H1 (cell line): ENCODE data around the gene CDH7. TPM values are rescaled to one million over a fixed set of nuclear protein-coding genes. Genes with fewer than 3 reads are reported as not detected.
A peak's percentile ranks its signal among the peaks of the same experiment; 100 is the strongest.

Experiments
- CTCF ChIA-PET: fragments of 300-600 bp; sonication (Branson Sonifier 250); formaldehyde crosslinking; loops from one replicate; lab custom pipeline; 2021; ENCODE audit not compliant: partially characterized antibody; lab: Charles Lee
- POLR2A ChIA-PET: fragments of 300-600 bp; sonication (Branson Sonifier 250); formaldehyde crosslinking; loops from one replicate; lab custom pipeline; 2021; ENCODE audit warnings: inconsistent platforms; ENCODE audit not compliant: partially characterized antibody; lab: Charles Lee
- DNase-seq, 2 experiments: peaks; one replicate each; pipeline versions ENCODE4 v3.0.0 to v3.0.0-alpha.2; 2010 to 2022; ENCODE audit warnings: low spot score in 2 of 2, low read depth in 1 of 2, mixed read lengths in 1 of 2
- FAIRE-seq: peaks from 2 replicates; lab custom pipeline; 2011; peaks lifted over from hg19 to GRCh38; lab: Jason Lieb, UNC
- H2AFZ ChIP-seq: 2 replicates; pipeline ENCODE4 v1.8.1; 2012; ENCODE audit warnings: low read length, inconsistent platforms
- H2AK5ac ChIP-seq: 2 replicates; pipeline ENCODE4 v1.6.1; 2013; ENCODE audit warnings: low read depth, low read length
- H2BK120ac ChIP-seq: replicated peaks from 2 replicates; pipeline ENCODE3; 2013; ENCODE audit warnings: low read depth, low read length, inconsistent platforms
- H2BK12ac ChIP-seq: 2 replicates; pipeline ENCODE4 v1.6.1; 2013; ENCODE audit warnings: low read depth, low read length
- H2BK15ac ChIP-seq: 2 replicates; pipeline ENCODE4 v1.6.1; 2013; ENCODE audit warnings: low read length
- H2BK20ac ChIP-seq: 2 replicates; pipeline ENCODE4 v1.6.1; 2013; ENCODE audit warnings: low read length
- H2BK5ac ChIP-seq: 2 replicates; pipeline ENCODE4 v1.6.1; 2013; ENCODE audit warnings: low read depth, low read length
- H3K14ac ChIP-seq: 2 replicates; pipeline ENCODE4 v1.6.1; 2013; ENCODE audit warnings: inconsistent platforms; ENCODE audit not compliant: insufficient read length
- H3K18ac ChIP-seq: 2 replicates; pipeline ENCODE4 v1.6.1; 2013; ENCODE audit warnings: low read length; ENCODE audit errors: extremely low read depth
- H3K23ac ChIP-seq: 2 replicates; pipeline ENCODE4 v1.6.1; 2013; ENCODE audit warnings: inconsistent platforms; ENCODE audit not compliant: insufficient read length
- H3K23me2 ChIP-seq: 2 replicates; pipeline ENCODE4 v1.6.1; 2013; ENCODE audit warnings: low read depth, low read length
- H3K27ac ChIP-seq: 2 replicates; pipeline ENCODE4 v1.6.1; 2011; ENCODE audit warnings: low read depth, low read length, inconsistent platforms
- H3K27me3 ChIP-seq, 4 experiments: replicated peaks in 1 of 4; 1 replicate in 1 of 4; 2 replicates in 3 of 4; pipeline versions ENCODE4 v1.6.1 to v1.8.1; 2011 to 2013; ENCODE audit warnings: low read length in 3 of 4, mild to moderate bottlenecking in 3 of 4, inconsistent platforms in 2 of 4, mixed read lengths in 2 of 4, moderate library complexity in 1 of 4; ENCODE audit not compliant: control insufficient read depth in 3 of 4, insufficient read depth in 3 of 4; ENCODE audit errors: extremely low read depth in 1 of 4
- H3K36me3 ChIP-seq, 4 experiments: 2 replicates each; pipeline versions ENCODE4 v1.6.1 to v1.8.1; 2011 to 2013; ENCODE audit warnings: mild to moderate bottlenecking in 4 of 4, low read length in 3 of 4, moderate library complexity in 2 of 4, control low read depth in 1 of 4, inconsistent platforms in 1 of 4; ENCODE audit not compliant: insufficient read depth in 4 of 4, control insufficient read depth in 2 of 4
- H3K4ac ChIP-seq: replicated peaks from 2 replicates; pipeline ENCODE3; 2013; ENCODE audit warnings: low read length, low read depth, mixed read lengths, inconsistent platforms; ENCODE audit not compliant: insufficient read length
- H3K4me1 ChIP-seq, 4 experiments: replicated peaks in 1 of 4; 1 replicate in 1 of 4; 2 replicates in 3 of 4; pipeline versions ENCODE4 v1.6.1 to v1.8.1; 2011 to 2013; ENCODE audit warnings: low read length in 3 of 4, inconsistent platforms in 2 of 4, mixed read lengths in 1 of 4; ENCODE audit not compliant: insufficient read depth in 4 of 4, control insufficient read depth in 3 of 4
- H3K4me2 ChIP-seq, 2 experiments: 2 replicates each; pipeline versions ENCODE4 v1.6.1 to v1.8.1; 2011 to 2013; ENCODE audit warnings: low read depth in 2 of 2, low read length in 2 of 2, control low read depth in 1 of 2, inconsistent platforms in 1 of 2, mild to moderate bottlenecking in 1 of 2; ENCODE audit not compliant: insufficient read depth in 1 of 2
- H3K4me3 ChIP-seq, 4 experiments: fragments of 200-600, 300-600 bp in 1 of 4; sonication (generic), shearing (Covaris generic), sonication (Bioruptor Twin) in 1 of 4; 2 replicates each; pipeline versions ENCODE4 v1.5.1 to v1.8.1; 2011 to 2016; ENCODE audit warnings: low read length in 4 of 4, low read depth in 3 of 4, control low read depth in 2 of 4, inconsistent platforms in 2 of 4, mild to moderate bottlenecking in 2 of 4, mixed read lengths in 1 of 4, moderate library complexity in 1 of 4; ENCODE audit not compliant: insufficient read depth in 2 of 4; ENCODE audit errors: extremely low read depth in 1 of 4
- H3K56ac ChIP-seq: replicated peaks from 2 replicates; pipeline ENCODE3; 2013; ENCODE audit warnings: low read depth, mild to moderate bottlenecking, mixed read lengths, low read length, inconsistent platforms; ENCODE audit not compliant: insufficient read length
- H3K79me1 ChIP-seq: 2 replicates; pipeline ENCODE4 v1.6.1; 2013; ENCODE audit warnings: low read depth, low read length, control low read depth
- H3K79me2 ChIP-seq, 2 experiments: 2 replicates each; pipeline versions ENCODE4 v1.6.1 to v1.8.1; 2012 to 2013; ENCODE audit warnings: low read length in 2 of 2, mild to moderate bottlenecking in 2 of 2, inconsistent platforms in 1 of 2; ENCODE audit not compliant: insufficient read depth in 2 of 2, control insufficient read depth in 1 of 2
- H3K9ac ChIP-seq, 4 experiments: replicated peaks in 1 of 4; 1 replicate in 1 of 4; 2 replicates in 3 of 4; pipeline versions ENCODE4 v1.6.1 to v1.8.1; 2011 to 2013; ENCODE audit warnings: low read depth in 3 of 4, low read length in 3 of 4, control low read depth in 2 of 4, mild to moderate bottlenecking in 2 of 4, moderate library complexity in 2 of 4, inconsistent platforms in 1 of 4; ENCODE audit errors: extremely low read depth in 1 of 4
- H3K9me3 ChIP-seq, 2 experiments: 2 replicates each; pipeline versions ENCODE4 v1.6.1 to v1.8.1; 2012 to 2013; ENCODE audit warnings: mild to moderate bottlenecking in 2 of 2, moderate library complexity in 2 of 2, control low read depth in 1 of 2, inconsistent platforms in 1 of 2, low read depth in 1 of 2, low read length in 1 of 2, mixed read lengths in 1 of 2; ENCODE audit not compliant: insufficient read depth in 2 of 2
- H4K20me1 ChIP-seq, 2 experiments: replicated peaks in 1 of 2; 2 replicates each; pipeline versions ENCODE3 to v1.8.1; 2011 to 2013; ENCODE audit warnings: inconsistent platforms in 2 of 2, low read length in 2 of 2, mild to moderate bottlenecking in 1 of 2; ENCODE audit not compliant: insufficient read depth in 2 of 2, control insufficient read depth in 1 of 2
- H4K5ac ChIP-seq: 2 replicates; pipeline ENCODE4 v1.6.1; 2013; ENCODE audit warnings: low read length, low read depth, mixed read lengths, inconsistent platforms; ENCODE audit not compliant: insufficient read length
- H4K8ac ChIP-seq: 2 replicates; pipeline ENCODE4 v1.8.0; 2013; ENCODE audit warnings: mild to moderate bottlenecking, moderate library complexity, low read length, inconsistent platforms; ENCODE audit not compliant: insufficient read depth; ENCODE audit errors: extremely low read depth
- H4K91ac ChIP-seq: replicated peaks from 2 replicates; pipeline ENCODE3; 2013; ENCODE audit warnings: low read length, mixed read lengths, inconsistent platforms; ENCODE audit not compliant: insufficient read length
- ASH2L ChIP-seq: fragments of 200-600, 300-600 bp; sonication (generic); IDR thresholded peaks from one replicate; pipeline ENCODE4 v1.7.1; 2017; ENCODE audit warnings: low read length
- CTBP2 ChIP-seq: IDR thresholded peaks from 2 replicates; pipeline ENCODE4 v1.7.0; 2011; ENCODE audit warnings: borderline replicate concordance, mild to moderate bottlenecking, moderate library complexity, mixed read lengths, low read length; ENCODE audit not compliant: insufficient read depth, insufficient read length
- FOSL1 ChIP-seq: IDR thresholded peaks from 2 replicates; pipeline ENCODE4 v1.6.1; 2011; ENCODE audit warnings: mild to moderate bottlenecking, low read depth, low read length, moderate library complexity; ENCODE audit not compliant: insufficient read depth
- GABPA ChIP-seq: IDR thresholded peaks from 2 replicates; pipeline ENCODE4 v1.6.1; 2011; ENCODE audit warnings: mild to moderate bottlenecking, low read length, moderate library complexity, borderline replicate concordance; ENCODE audit not compliant: insufficient read depth
- RXRA ChIP-seq: IDR thresholded peaks from 2 replicates; pipeline ENCODE4 v1.6.1; 2011; ENCODE audit warnings: low read depth, mild to moderate bottlenecking, low read length, moderate library complexity; ENCODE audit not compliant: insufficient read depth
- SIN3A ChIP-seq, 2 experiments: IDR thresholded peaks in 1 of 2; conservative IDR thresholded peaks in 1 of 2; 2 replicates each; pipeline ENCODE4 v1.6.1; 2011 to 2012; ENCODE audit warnings: low read length in 2 of 2, improper control_type of control experiment in 1 of 2, low read depth in 1 of 2, mild to moderate bottlenecking in 1 of 2
- SRF ChIP-seq: IDR thresholded peaks from 2 replicates; pipeline ENCODE4 v1.6.1; 2011; ENCODE audit warnings: mild to moderate bottlenecking, low read depth, low read length, moderate library complexity
- TAF7 ChIP-seq: optimal IDR thresholded peaks from 2 replicates; pipeline ENCODE3; 2011; ENCODE audit warnings: low read depth, mild to moderate bottlenecking, inconsistent platforms, low read length, moderate library complexity, borderline replicate concordance
- YY1 ChIP-seq: IDR thresholded peaks from 2 replicates; pipeline ENCODE4 v1.6.1; 2011; ENCODE audit warnings: low read depth, mild to moderate bottlenecking, low read length
- WGBS, 2 experiments: shearing (Covaris generic) in 1 of 2; methylation state at CpG; one replicate each; pipeline versions ENCODE4 v1.1.6 to v1.1.7; 2013 to 2015; ENCODE audit warnings: low lambda C conversion rate in 2 of 2, mixed read lengths in 2 of 2, inconsistent platforms in 1 of 2, low coverage in 1 of 2, missing lambda C conversion rate in 1 of 2; ENCODE audit not compliant: insufficient replicate concordance in 2 of 2, insufficient coverage in 1 of 2, insufficient read length in 1 of 2; ENCODE audit errors: extremely low coverage in 1 of 2, missing lambda C conversion rate in 1 of 2; 5-methylcytosine and 5-hydroxymethylcytosine counted together
- polyA plus RNA-seq, 7 experiments: library from polyadenylated mRNA; depleted of rRNA in 3 of 7; stranded (reverse) in 5 of 7; unstranded in 2 of 7; fragments of >200 nt in 5 of 7; fragments of 200-250 nt in 2 of 7; gene quantifications; 1 replicate in 5 of 7; 2 replicates in 1 of 7; 4 replicates in 1 of 7; pipeline versions ENCODE4 v1.2.1 to v1.2.3, GENCODE V29; 2011 to 2013; ENCODE audit warnings: missing spikeins in 2 of 7, mixed read lengths in 2 of 7
- total RNA-seq: library from RNA; stranded (reverse); fragmentation: NEBNext Ultra II Directional; extraction: Animal tissue kit (Norgen Biotek cat#: 25700); gene quantifications from 2 replicates; pipeline ENCODE4 v1.2.1, GENCODE V29; 2021
- TF ChIP-seq, protein P1 (sequence below): IDR thresholded peaks from 2 replicates; pipeline ENCODE4 v1.6.1; 2012; ENCODE audit warnings: inconsistent platforms

Gene CDH7
- total and polyA plus RNA-seq, 2 of the 8 experiments (the other 6 are each of a cell fraction or from before 2014, with no cell fraction given), result 1.00 to 1.5 TPM

DNA sequence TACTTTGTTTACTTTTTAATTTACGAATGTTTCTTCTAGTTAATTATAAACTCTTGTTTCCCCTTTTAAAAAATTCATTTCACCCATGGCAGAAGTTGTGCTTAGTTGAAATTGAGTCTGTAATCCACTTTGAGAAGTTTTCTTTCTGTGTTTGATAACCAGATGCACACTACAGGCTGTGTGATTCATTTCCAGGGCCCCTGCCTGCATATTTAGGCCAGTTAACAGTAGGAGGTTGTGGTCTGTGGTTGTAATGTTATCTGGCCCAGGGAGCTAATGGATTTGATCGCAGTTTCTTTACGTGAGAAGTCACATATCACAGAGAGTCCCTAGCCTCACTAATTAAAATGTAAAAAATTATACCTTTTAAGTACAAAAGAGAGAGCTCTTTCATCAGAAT lies 3.3 kb downstream of the CDH7 start:
- no peak overlapping the region for H2BK15ac ChIP-seq
- H3K56ac ChIP-seq, result no peak overlapping the region
- H3K18ac ChIP-seq, result no peak overlapping the region
- H3K4ac ChIP-seq, result no peak overlapping the region
- peaks cover 0 to 9% (median 3%) of the 10 kb centered on the region in 4 experiments; a peak in 4 of 7 replicates for H3K4me1 ChIP-seq
- H2AFZ ChIP-seq, result no peak overlapping the region
- H2BK120ac ChIP-seq, result no peak overlapping the region
- H3K79me1 ChIP-seq, result no peaks in the 10 kb centered on the region
- H3K9me3 ChIP-seq, result no peaks in the 10 kb centered on the region
- H4K5ac ChIP-seq, result no peak overlapping the region
- H3K36me3 ChIP-seq, result no peaks in the 10 kb centered on the region
- no peak overlapping the region for H3K14ac ChIP-seq
- 49% methylated on average over 3 of the region's 3 CpGs; no CpG with 5 or more reads in 1 of the 2 experiments for WGBS, 2 experiments
- H2BK12ac ChIP-seq, result no peak overlapping the region
- no peak overlapping the region for H3K4me3 ChIP-seq
- no peak overlapping the region for H2AK5ac ChIP-seq
- FAIRE-seq, result no peak
- POLR2A ChIA-PET, result no interaction called here
- no peak for DNase-seq
- no peak overlapping the region for H2BK5ac ChIP-seq
- peak overlapping the region in 1 of 2 experiments; percentile 18; a peak in 1 of 4 replicates for H3K4me2 ChIP-seq
- no peak overlapping the region for H3K23ac ChIP-seq
- no peaks in the 10 kb centered on the region for H3K79me2 ChIP-seq
- peaks cover 9 to 28% (median 14%) of the 10 kb centered on the region in 4 experiments for H3K27me3 ChIP-seq
- H4K8ac ChIP-seq, result no peak overlapping the region
- H2BK20ac ChIP-seq, result no peak overlapping the region
- H3K27ac ChIP-seq, result no peak overlapping the region
- TF ChIP-seq FOSL1, result no peak
- no peak for TF ChIP-seq SIN3A (conservative IDR thresholded peaks at IDR 0.05 in 1 of 2, IDR thresholded peaks at IDR 0.05 in 1 of 2; ENCODE audit: low read depth in 1 of 2, low read length in 2 of 2)
- no peak for TF ChIP-seq ASH2L
- no peak for TF ChIP-seq GABPA
- TF ChIP-seq RXRA, result no peak
- no peak for TF ChIP-seq SRF
- TF ChIP-seq CTBP2, result no peak
- no peak for TF ChIP-seq YY1
- TF ChIP-seq TAF7, result no peak
- TF ChIP-seq, protein P1, sequence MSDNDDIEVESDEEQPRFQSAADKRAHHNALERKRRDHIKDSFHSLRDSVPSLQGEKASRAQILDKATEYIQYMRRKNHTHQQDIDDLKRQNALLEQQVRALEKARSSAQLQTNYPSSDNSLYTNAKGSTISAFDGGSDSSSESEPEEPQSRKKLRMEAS, result no peak
- TF ChIP-seq, all 59 proteins: peak for 0
- H4K91ac ChIP-seq, result no peak overlapping the region
- H4K20me1 ChIP-seq, result no peaks in the 10 kb centered on the region
- H3K23me2 ChIP-seq, result peaks cover 11% of the 10 kb centered on the region; the same call in 1 of the 2 replicates
- CTCF ChIA-PET, result interaction anchor here (0.6 to 2.7 kb wide), 13 partner anchors 8 to 505 kb away, joined by 3 to 19 read pairs (median 5); no protein-coding TSS in a partner anchor
- H3K9ac ChIP-seq, result no peak overlapping the region
